GM19438 (cell line): Measurements from ENCODE around the gene SAMSN1.

Experiments
- ATAC-seq: cut with Tn5 transposase; IDR thresholded peaks from one replicate; pipeline ENCODE4 v1.9.1; 2021; ENCODE audit warnings: low read depth; ENCODE audit not compliant: unreplicated experiment

SAMSN1 gene

DNA sequence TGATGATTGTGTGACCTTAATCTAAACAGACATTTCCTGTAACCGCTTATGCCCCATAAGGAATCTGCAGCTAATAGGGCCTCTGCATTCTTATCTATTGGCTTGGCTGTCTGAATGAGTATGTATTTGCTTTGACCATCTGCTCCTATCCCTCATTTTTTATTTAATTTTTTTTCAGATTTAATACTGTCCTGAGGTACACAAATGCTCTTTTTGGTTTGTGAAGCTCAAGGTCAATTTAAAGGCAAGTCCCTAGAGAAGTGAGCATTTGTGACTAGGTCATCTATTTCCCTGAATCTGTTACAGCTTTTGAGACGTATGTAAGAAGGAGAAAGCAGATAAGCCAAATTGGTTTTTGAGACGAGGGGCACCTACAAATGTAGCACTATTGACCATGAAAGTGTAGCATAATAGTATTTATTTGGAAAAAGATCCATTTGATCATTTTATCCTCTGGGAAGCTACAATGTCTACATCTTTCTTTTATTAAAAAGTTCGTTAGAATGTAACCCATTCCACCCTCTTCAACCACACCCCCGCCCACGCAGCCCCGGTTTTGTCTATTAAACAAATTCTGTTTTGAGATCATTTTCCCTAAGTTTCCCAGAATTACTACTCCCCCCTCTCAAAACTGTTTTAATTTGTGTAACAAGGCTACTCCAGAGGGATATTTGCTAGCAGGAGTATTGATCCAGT lies 93.9 kb downstream of the SAMSN1 start:
- no peak for ATAC-seq

DNA sequence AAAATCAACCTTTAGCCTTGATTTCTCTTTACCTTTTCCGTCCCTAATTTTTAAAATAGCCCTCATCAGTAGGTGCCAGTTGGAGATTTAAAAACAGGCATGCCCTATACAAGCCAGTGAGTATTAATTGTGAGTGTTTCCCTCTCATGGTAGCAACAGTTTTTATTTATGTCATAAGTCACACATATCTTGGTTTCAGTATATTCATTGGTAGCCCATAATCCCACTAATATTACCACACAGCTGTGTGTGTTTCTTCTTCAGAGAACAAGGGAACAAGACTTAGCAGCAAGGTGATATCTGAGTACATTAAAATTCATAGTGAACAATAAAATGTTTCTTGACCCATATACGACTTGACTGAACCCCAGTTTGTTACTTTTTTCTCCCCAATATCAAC lies 94.6 kb downstream of the SAMSN1 start:
- no peak for ATAC-seq

DNA sequence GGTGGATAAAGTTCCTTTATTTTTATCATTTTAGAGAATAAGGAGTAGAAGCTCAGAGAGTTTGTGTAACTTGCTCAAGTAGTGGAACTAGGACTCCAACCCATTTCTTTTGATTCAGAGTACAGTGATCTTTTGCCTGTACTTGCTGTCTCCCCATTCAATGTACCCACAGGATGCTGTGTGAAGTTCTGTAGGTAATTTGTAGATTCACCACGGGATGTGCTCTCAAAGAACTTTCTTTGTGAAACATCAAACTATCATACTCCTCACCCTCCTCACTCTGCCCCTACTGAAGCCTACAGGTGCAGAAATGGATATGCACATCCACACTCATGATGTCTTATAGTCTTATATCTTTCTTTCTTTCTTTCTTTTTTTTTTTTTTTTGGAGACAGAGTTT lies 97.3 kb downstream of the SAMSN1 start:
- ATAC-seq = no peak

DNA sequence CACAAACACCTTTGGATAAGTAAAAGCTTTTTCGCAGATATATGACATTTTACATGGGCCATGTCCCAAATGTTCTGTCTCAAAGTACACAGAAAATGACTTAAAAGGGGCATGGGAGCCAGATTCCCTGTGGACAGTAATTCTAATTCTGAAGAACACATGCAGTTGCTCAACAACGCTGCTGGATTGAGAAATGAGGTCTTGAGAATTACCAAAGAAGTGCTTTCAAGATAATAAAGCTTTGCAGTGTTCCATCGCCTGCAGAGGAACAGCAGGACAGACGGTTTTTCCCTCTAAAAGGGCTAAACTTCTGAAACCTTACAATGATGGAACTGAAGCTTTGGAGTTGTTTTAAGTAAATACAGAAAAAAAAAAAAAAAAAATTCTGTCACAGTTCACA lies 107.9 kb downstream of the SAMSN1 start:
- no peak for ATAC-seq

DNA sequence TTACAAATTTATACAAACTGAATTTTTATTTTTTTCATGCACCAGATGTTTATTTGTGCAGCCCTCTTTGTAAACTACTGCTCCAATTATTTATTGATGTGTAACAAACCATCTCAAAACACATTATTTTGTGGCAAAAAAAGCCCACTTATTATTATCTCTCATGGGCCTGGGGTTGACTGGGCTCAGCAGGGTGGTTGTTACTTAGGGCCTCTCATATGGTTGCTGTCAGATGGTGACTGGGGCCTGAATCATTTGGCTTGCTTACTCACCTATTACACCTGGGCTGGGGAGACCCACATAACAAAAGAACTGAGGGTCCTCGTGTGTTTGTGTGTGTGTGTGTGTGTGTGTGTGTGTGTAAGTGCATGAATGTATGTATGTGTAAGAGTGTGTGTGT lies 110.7 kb downstream of the SAMSN1 start:
- ATAC-seq = no peak
